Gastrocnemius medialis (tissue), 4 donors: ENCODE measurements around the gene SBSN. TPM values are rescaled to one million over a fixed set of nuclear protein-coding genes. Genes with fewer than 3 reads are reported as not detected.

ENCODE experiments used
- ATAC-seq, 2 donors: fragments of 150-250 bp; one replicate each; pipeline ENCODE4 v1.9.1; 2016
- DNase-seq, 2 donors: peaks; one replicate each; pipeline ENCODE4 v3.0.0-alpha.2; 2019
- H3K27ac ChIP-seq, 4 donors: fragments of 200-600 bp; sonication (generic); 1 replicate in 1 of 4; 2 replicates in 3 of 4; pipeline ENCODE4 v1.5.1; 2016 to 2018; ENCODE audit warnings: mild to moderate bottlenecking in 2 of 4, moderate library complexity in 1 of 4
- H3K27me3 ChIP-seq, 3 donors: fragments of 200-600 bp; sonication (generic) in 2 of 3; 1 replicate in 1 of 3; 2 replicates in 2 of 3; pipeline versions ENCODE4 v1.5.1 to v1.6.0; 2016 to 2019; ENCODE audit warnings: mild to moderate bottlenecking in 1 of 3, moderate library complexity in 1 of 3
- H3K36me3 ChIP-seq, 2 donors: fragments of 200-600 bp; sonication (generic) in 1 of 2; one replicate each; pipeline ENCODE4 v1.5.1; 2017 to 2018
- H3K4me1 ChIP-seq, 2 donors: fragments of 200-600 bp; sonication (generic) in 1 of 2; one replicate each; pipeline ENCODE4 v1.5.1; 2016 to 2017; ENCODE audit warnings: mild to moderate bottlenecking in 2 of 2
- H3K4me3 ChIP-seq, 4 donors: fragments of 200-600 bp; sonication (generic) in 3 of 4; 1 replicate in 1 of 4; 2 replicates in 3 of 4; pipeline ENCODE4 v1.5.1; 2016 to 2019; ENCODE audit warnings: mild to moderate bottlenecking in 2 of 4
- H3K9me3 ChIP-seq, 3 donors: fragments of 200-600 bp; sonication (generic) in 2 of 3; 1 replicate in 1 of 3; 2 replicates in 2 of 3; pipeline ENCODE4 v1.5.1; 2016 to 2019
- POLR2A ChIP-seq, 2 donors: fragments of 450-650 bp; IDR thresholded peaks; one replicate each; pipeline ENCODE4 v1.6.1; 2017; ENCODE audit warnings: antibody characterized with exemption in 2 of 2, mild to moderate bottlenecking in 2 of 2, moderate library complexity in 2 of 2
- in situ Hi-C, 4 donors: fragments of 200-750 bp; cut with MboI; loops; one replicate each; pipeline versions ENCODE4 v1.15.0 to v1.8.0; 2017; ENCODE audit warnings: low sequenced_read_pairs in 4 of 4
- intact Hi-C: fragments of 100-400 bp; cut with DNase I; formaldehyde crosslinking; loops from one replicate; pipeline ENCODE4 v1.15.1; 2023; ENCODE audit warnings: low total_unique reads
- total RNA-seq, 4 donors: library from RNA; depleted of rRNA; stranded (reverse); fragments of >200 nt; gene quantifications; one replicate each; pipeline versions ENCODE4 v1.1.0 to v1.2.3, GENCODE V29; 2016
- TF ChIP-seq, protein P1 (sequence below), 5 experiments: fragments of 450-650 bp in 3 of 5; fragments of 200-600 bp in 2 of 5; sonication (generic) in 2 of 5; IDR thresholded peaks in 4 of 5; conservative IDR thresholded peaks in 1 of 5; 1 replicate in 4 of 5; 2 replicates in 1 of 5; pipeline ENCODE4 v1.5.1; 2016 to 2019; ENCODE audit warnings: antibody characterized with exemption in 5 of 5, mild to moderate bottlenecking in 3 of 5, moderate library complexity in 3 of 5

Gene SBSN
- total RNA-seq, 4 donors from 2014 or later, result not detected

DNA sequence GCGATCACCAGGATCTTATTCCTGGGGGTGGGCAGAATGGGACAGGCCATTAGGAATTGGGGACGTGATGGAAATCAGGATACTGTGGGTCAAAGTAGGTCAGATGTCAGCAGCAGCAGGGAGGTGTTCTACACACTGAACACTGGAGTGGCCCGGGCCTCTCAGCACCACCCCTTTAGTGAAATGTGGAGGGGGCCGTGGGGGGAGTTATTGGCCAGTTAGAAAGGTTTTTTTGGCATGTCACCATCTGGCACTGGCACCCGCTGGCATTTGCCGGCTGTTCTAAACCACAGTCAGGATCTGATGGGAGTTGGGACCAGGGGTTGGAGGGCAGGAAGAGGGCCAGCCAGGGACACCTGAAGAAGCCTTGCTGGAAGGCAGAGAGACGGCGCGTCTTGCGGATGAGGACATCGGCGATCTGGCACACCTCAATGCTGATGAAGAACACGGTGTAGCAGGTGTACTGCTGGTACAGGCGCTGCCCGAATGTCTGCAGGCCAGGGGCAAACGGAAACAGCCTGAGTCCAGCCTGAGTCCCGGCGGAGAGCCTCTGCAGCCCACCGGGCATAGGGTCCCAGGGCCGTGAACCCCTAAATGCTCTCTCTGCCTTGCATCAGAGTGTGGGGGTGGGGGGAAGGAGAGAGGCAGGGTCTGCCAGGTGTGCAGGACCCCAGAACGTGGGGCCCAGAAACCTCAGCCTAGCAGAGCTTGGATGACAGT lies 23.1 kb upstream of the SBSN start:
- peaks cover 0 to 11% of the 10 kb centered on the region in 2 donors for H3K36me3 ChIP-seq
- ATAC-seq (no peak), DNase-seq (no peak)
- TF ChIP-seq, protein P1, sequence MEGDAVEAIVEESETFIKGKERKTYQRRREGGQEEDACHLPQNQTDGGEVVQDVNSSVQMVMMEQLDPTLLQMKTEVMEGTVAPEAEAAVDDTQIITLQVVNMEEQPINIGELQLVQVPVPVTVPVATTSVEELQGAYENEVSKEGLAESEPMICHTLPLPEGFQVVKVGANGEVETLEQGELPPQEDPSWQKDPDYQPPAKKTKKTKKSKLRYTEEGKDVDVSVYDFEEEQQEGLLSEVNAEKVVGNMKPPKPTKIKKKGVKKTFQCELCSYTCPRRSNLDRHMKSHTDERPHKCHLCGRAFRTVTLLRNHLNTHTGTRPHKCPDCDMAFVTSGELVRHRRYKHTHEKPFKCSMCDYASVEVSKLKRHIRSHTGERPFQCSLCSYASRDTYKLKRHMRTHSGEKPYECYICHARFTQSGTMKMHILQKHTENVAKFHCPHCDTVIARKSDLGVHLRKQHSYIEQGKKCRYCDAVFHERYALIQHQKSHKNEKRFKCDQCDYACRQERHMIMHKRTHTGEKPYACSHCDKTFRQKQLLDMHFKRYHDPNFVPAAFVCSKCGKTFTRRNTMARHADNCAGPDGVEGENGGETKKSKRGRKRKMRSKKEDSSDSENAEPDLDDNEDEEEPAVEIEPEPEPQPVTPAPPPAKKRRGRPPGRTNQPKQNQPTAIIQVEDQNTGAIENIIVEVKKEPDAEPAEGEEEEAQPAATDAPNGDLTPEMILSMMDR (IDR thresholded peaks at IDR 0.05 in 4 of 5, conservative IDR thresholded peaks at IDR 0.05 in 1 of 5), result no peak
- no peak for TF ChIP-seq POLR2A (IDR thresholded peaks at IDR 0.05)
- in situ Hi-C loops, result no loop called here
- no peak overlapping the region for H3K27ac ChIP-seq
- intact Hi-C loops, result no loop called here
- no peak overlapping the region for H3K4me3 ChIP-seq
- peaks cover 7 to 13% of the 10 kb centered on the region in 2 donors for H3K4me1 ChIP-seq
- no peaks in the 10 kb centered on the region for H3K27me3 ChIP-seq
- H3K9me3 ChIP-seq, result no peaks in the 10 kb centered on the region

- no peak overlapping the region for H3K4me3 ChIP-seq
- in situ Hi-C loops, result loop anchor here in 2 of 4 donors (10.0 to 25.0 kb wide), 2 partner anchors 162 to 165 kb away; partner anchors contain the start of genes KMT2B (in 2 of the 2) and ZBTB32 (in 1 of the 2)
- intact Hi-C loops, result loop anchor here (1.0 kb wide), 1 partner anchor 166 kb away; no protein-coding TSS in a partner anchor
- no peaks in the 10 kb centered on the region for H3K27me3 ChIP-seq
- H3K27ac ChIP-seq, result no peak overlapping the region
- ATAC-seq (no peak), DNase-seq (no peak)
- no peaks in the 10 kb centered on the region for H3K9me3 ChIP-seq
- TF ChIP-seq, protein P1 (IDR thresholded peaks at IDR 0.05 in 4 of 5, conservative IDR thresholded peaks at IDR 0.05 in 1 of 5), result no peak
- TF ChIP-seq POLR2A (IDR thresholded peaks at IDR 0.05), result no peak
- H3K4me1 ChIP-seq, result peaks cover 11 to 16% of the 10 kb centered on the region in 2 donors
- H3K36me3 ChIP-seq, result peaks cover 0 to 11% of the 10 kb centered on the region in 2 donors
Observed at GRCh38 chr19:35549879-35550523, 21.9 kb upstream of the SBSN start.

GRCh38 chr19:35549174-35549788 lies 21.2 kb upstream of the SBSN start:
- in situ Hi-C loops (loop anchor here in 2 of 4 donors (10.0 to 25.0 kb wide), 2 partner anchors 163 to 166 kb away; partner anchors contain the start of genes KMT2B (in 2 of the 2) and ZBTB32 (in 1 of the 2)), intact Hi-C loops (loop anchor here (1.0 kb wide), 1 partner anchor 167 kb away; no protein-coding TSS in a partner anchor)
- peaks cover 0 to 11% of the 10 kb centered on the region in 2 donors for H3K36me3 ChIP-seq
- H3K27ac ChIP-seq, result no peak overlapping the region
- no peaks in the 10 kb centered on the region for H3K9me3 ChIP-seq
- H3K27me3 ChIP-seq, result no peaks in the 10 kb centered on the region
- peaks cover 16 to 24% of the 10 kb centered on the region in 2 donors for H3K4me1 ChIP-seq
- H3K4me3 ChIP-seq, result no peak overlapping the region
- DNase-seq, result peak in 1 of 2 donors; percentile 47
- TF ChIP-seq POLR2A (IDR thresholded peaks at IDR 0.05), result no peak
- TF ChIP-seq, protein P1 (IDR thresholded peaks at IDR 0.05 in 4 of 5, conservative IDR thresholded peaks at IDR 0.05 in 1 of 5), result peak; percentile 23 to 81 (median 74)
- ATAC-seq, result peak; percentile 26 to 37

- intact Hi-C loops (no loop called here), in situ Hi-C loops (loop anchor here in 2 of 4 donors (10.0 to 25.0 kb wide), 2 partner anchors 166 to 168 kb away; partner anchors contain the start of genes KMT2B (in 2 of the 2) and ZBTB32 (in 1 of the 2))
- Histone ChIP-seq H3K27me3 (no peaks in the 10 kb centered on the region), H3K36me3 (peaks cover 0 to 11% of the 10 kb centered on the region in 2 donors), H3K9me3 (no peaks in the 10 kb centered on the region), H3K4me3 (peak overlapping the region; percentile 71 to 90 (median 80)), H3K4me1 (peaks cover 18 to 25% of the 10 kb centered on the region in 2 donors), H3K27ac (peak overlapping the region in 1 of 4 donors; percentile 88)
- TF ChIP-seq, protein P1 (IDR thresholded peaks at IDR 0.05 in 4 of 5, conservative IDR thresholded peaks at IDR 0.05 in 1 of 5), result no peak
- no peak for TF ChIP-seq POLR2A (IDR thresholded peaks at IDR 0.05)
- DNase-seq, result no peak
- no peak for ATAC-seq
Observed at GRCh38 chr19:35546532-35546931, 18.4 kb upstream of the SBSN start.
